Activated CD8-positive, alpha-beta memory T cell treated with anti-CD3 and anti-CD28 coated beads, Interleukin-2, amount 10 ng/mL, durations not matched to agents 7 days and 5 days (primary cell): ENCODE results near the gene TNFRSF25. TPM values are rescaled to one million over a fixed set of nuclear protein-coding genes. Genes with fewer than 3 reads are reported as not detected.

Experiments
- ATAC-seq: fragments of 150-1000 bp; cut with Tn5 transposase; one replicate; pipeline ENCODE4 v1.10.0; 2021; ENCODE audit warnings: moderate library complexity
- CTCF ChIA-PET: fragments of 350-600 bp; sonication (Branson Sonifier 250); formaldehyde crosslinking; loops from one replicate; lab custom pipeline; 2021; ENCODE audit warnings: antibody characterized with exemption; lab: Charles Lee
- DNase-seq: peaks from one replicate; pipeline ENCODE4 v3.0.0-alpha.2; 2020
- H3K27ac Mint-ChIP-seq: one replicate; pipeline ENCODE4 v1.8.0; 2021; ENCODE audit warnings: mild to moderate bottlenecking, mixed read lengths
- H3K27me3 Mint-ChIP-seq: one replicate; pipeline ENCODE4 v1.8.0; 2021; ENCODE audit warnings: mixed read lengths
- H3K36me3 Mint-ChIP-seq: one replicate; pipeline ENCODE4 v1.8.0; 2021; ENCODE audit warnings: mild to moderate bottlenecking, mixed read lengths
- H3K4me1 Mint-ChIP-seq: one replicate; pipeline ENCODE4 v1.8.0; 2021; ENCODE audit warnings: mixed read lengths
- H3K4me3 Mint-ChIP-seq: one replicate; pipeline ENCODE4 v1.8.0; 2021; ENCODE audit warnings: mild to moderate bottlenecking, moderate library complexity, mixed read lengths
- H3K9me3 Mint-ChIP-seq: one replicate; pipeline ENCODE4 v1.8.0; 2022; ENCODE audit warnings: low read depth, mixed read lengths
- total RNA-seq, 2 experiments: library from RNA; stranded (reverse); gene quantifications; one replicate each; pipeline ENCODE4 v1.2.3, GENCODE V29; 2021

The TNFRSF25 gene
- total RNA-seq, 2 experiments from 2014 or later = 54.3 to 71.6 TPM

GRCh38 chr1:6467744-6468688 is 2.0 kb upstream of the TNFRSF25 start:
- Mint-ChIP-seq H3K36me3 (peaks cover 5% of the 10 kb centered on the region), H3K27me3 (no peaks in the 10 kb centered on the region), H3K4me1 (peaks cover 12% of the 10 kb centered on the region), H3K27ac (no peak overlapping the region), H3K4me3 (no peak overlapping the region), H3K9me3 (no peaks in the 10 kb centered on the region)
- ATAC-seq (no peak), DNase-seq (no peak)
- CTCF ChIA-PET = interaction anchor here (0.7 to 2.2 kb wide), 10 partner anchors 8 to 220 kb away, joined by 3 to 9 read pairs (median 4); partner anchors contain the start of gene NOL9

GRCh38 chr1:6467224-6467623 is 1.3 kb upstream of the TNFRSF25 start:
- no peak for ATAC-seq
- no peaks in the 10 kb centered on the region for H3K9me3 Mint-ChIP-seq
- H3K4me3 Mint-ChIP-seq = no peak overlapping the region
- peaks cover 15% of the 10 kb centered on the region for H3K4me1 Mint-ChIP-seq
- no peaks in the 10 kb centered on the region for H3K27me3 Mint-ChIP-seq
- no peak for DNase-seq
- CTCF ChIA-PET = interaction anchor here (1.1 to 3.0 kb wide), 6 partner anchors 9 to 220 kb away, joined by 3 to 10 read pairs (median 6); partner anchors contain the start of gene NOL9
- peaks cover 12% of the 10 kb centered on the region for H3K36me3 Mint-ChIP-seq
- no peak overlapping the region for H3K27ac Mint-ChIP-seq

GRCh38 chr1:6466751-6467150 is 778 bp upstream of the TNFRSF25 start:
- Mint-ChIP-seq H3K4me3 (peak overlapping the region; percentile 79), H3K36me3 (peaks cover 15% of the 10 kb centered on the region), H3K9me3 (no peaks in the 10 kb centered on the region), H3K27ac (no peak overlapping the region), H3K4me1 (peaks cover 18% of the 10 kb centered on the region), H3K27me3 (no peaks in the 10 kb centered on the region)
- ATAC-seq = no peak
- no peak for DNase-seq
- CTCF ChIA-PET = interaction anchor here (0.8 to 3.0 kb wide), 9 partner anchors 10 to 219 kb away, joined by 3 to 10 read pairs (median 4); partner anchors contain the start of gene NOL9

GRCh38 chr1:6465461-6466005 is 440 bp downstream of the TNFRSF25 start:
- peak; percentile 58 for DNase-seq
- CTCF ChIA-PET = interaction anchor here (0.8 to 3.0 kb wide), 6 partner anchors 11 to 27 kb away, joined by 3 to 10 read pairs (median 9); no protein-coding TSS in a partner anchor
- peak overlapping the region; percentile 78 for H3K27ac Mint-ChIP-seq
- peaks cover 31% of the 10 kb centered on the region for H3K4me1 Mint-ChIP-seq
- H3K36me3 Mint-ChIP-seq = peaks cover 22% of the 10 kb centered on the region
- H3K9me3 Mint-ChIP-seq = no peaks in the 10 kb centered on the region
- ATAC-seq = peak; percentile 46
- H3K27me3 Mint-ChIP-seq = no peaks in the 10 kb centered on the region
- H3K4me3 Mint-ChIP-seq = peak overlapping the region; percentile 79

- H3K4me3 Mint-ChIP-seq = peak overlapping the region; percentile 79
- H3K27me3 Mint-ChIP-seq = no peaks in the 10 kb centered on the region
- no peaks in the 10 kb centered on the region for H3K9me3 Mint-ChIP-seq
- H3K27ac Mint-ChIP-seq = peak overlapping the region; percentile 78
- CTCF ChIA-PET = interaction anchor here (0.8 to 3.4 kb wide), 5 partner anchors 15 to 218 kb away, joined by 3 to 16 read pairs (median 4); no protein-coding TSS in a partner anchor
- H3K4me1 Mint-ChIP-seq = peaks cover 36% of the 10 kb centered on the region
- ATAC-seq (no peak), DNase-seq (no peak)
- H3K36me3 Mint-ChIP-seq = peaks cover 22% of the 10 kb centered on the region
Measured at GRCh38 chr1:6464915-6465314, 1.1 kb downstream of the TNFRSF25 start.

GRCh38 chr1:6464514-6464836 is 1.5 kb downstream of the TNFRSF25 start:
- peaks cover 22% of the 10 kb centered on the region for H3K36me3 Mint-ChIP-seq
- H3K4me3 Mint-ChIP-seq = peak overlapping the region; percentile 79
- no peaks in the 10 kb centered on the region for H3K9me3 Mint-ChIP-seq
- H3K27ac Mint-ChIP-seq = peak overlapping the region; percentile 78
- H3K4me1 Mint-ChIP-seq = peaks cover 40% of the 10 kb centered on the region
- ATAC-seq (no peak), DNase-seq (no peak)
- CTCF ChIA-PET = interaction anchor here (0.8 to 3.4 kb wide), 7 partner anchors 8 to 218 kb away, joined by 3 to 16 read pairs (median 4); no protein-coding TSS in a partner anchor
- H3K27me3 Mint-ChIP-seq = no peaks in the 10 kb centered on the region

- Mint-ChIP-seq H3K27me3 (no peaks in the 10 kb centered on the region), H3K4me3 (no peak overlapping the region), H3K27ac (peak overlapping the region; percentile 37), H3K4me1 (peaks cover 42% of the 10 kb centered on the region), H3K9me3 (no peaks in the 10 kb centered on the region), H3K36me3 (peaks cover 22% of the 10 kb centered on the region)
- ATAC-seq (no peak), DNase-seq (no peak)
- CTCF ChIA-PET = interaction anchor here (0.7 to 3.4 kb wide), 6 partner anchors 8 to 40 kb away, joined by 3 to 16 read pairs (median 6); no protein-coding TSS in a partner anchor
Measured at GRCh38 chr1:6463120-6463412, 2.9 kb downstream of the TNFRSF25 start.

GRCh38 chr1:6462412-6463119 is 3.4 kb downstream of the TNFRSF25 start:
- ATAC-seq (no peak), DNase-seq (no peak)
- Mint-ChIP-seq H3K4me1 (peaks cover 42% of the 10 kb centered on the region), H3K27me3 (no peaks in the 10 kb centered on the region), H3K27ac (no peak overlapping the region), H3K9me3 (no peaks in the 10 kb centered on the region), H3K4me3 (no peak overlapping the region), H3K36me3 (peaks cover 22% of the 10 kb centered on the region)
- CTCF ChIA-PET = interaction anchor here (1.5 to 3.4 kb wide), 5 partner anchors 9 to 39 kb away, joined by 5 to 16 read pairs (median 6); no protein-coding TSS in a partner anchor

- H3K36me3 Mint-ChIP-seq = peaks cover 22% of the 10 kb centered on the region
- no peak for ATAC-seq
Measured at GRCh38 chr1:6461538-6462411, 4.2 kb downstream of the TNFRSF25 start.

GRCh38 chr1:6461051-6461530 is 4.9 kb downstream of the TNFRSF25 start:
- Mint-ChIP-seq H3K27me3 (peaks cover 15% of the 10 kb centered on the region), H3K27ac (peak overlapping the region; percentile 81), H3K9me3 (no peaks in the 10 kb centered on the region), H3K4me3 (peak overlapping the region; percentile 63), H3K4me1 (peaks cover 42% of the 10 kb centered on the region), H3K36me3 (peaks cover 22% of the 10 kb centered on the region)
- CTCF ChIA-PET = interaction anchor here (1.2 to 3.0 kb wide), 9 partner anchors 11 to 215 kb away, joined by 3 to 18 read pairs (median 7); no protein-coding TSS in a partner anchor
- no peak for DNase-seq
- ATAC-seq = no peak

More at GRCh38 chr1:6461538-6462411, 4.2 kb downstream of the TNFRSF25 start:
- H3K27me3 Mint-ChIP-seq = peaks cover 8% of the 10 kb centered on the region
- CTCF ChIA-PET = interaction anchor here (1.5 to 3.4 kb wide), 4 partner anchors 10 to 28 kb away, joined by 5 to 16 read pairs (median 10); no protein-coding TSS in a partner anchor
- H3K4me1 Mint-ChIP-seq = peaks cover 42% of the 10 kb centered on the region
- no peak overlapping the region for H3K4me3 Mint-ChIP-seq
- no peaks in the 10 kb centered on the region for H3K9me3 Mint-ChIP-seq
- no peak overlapping the region for H3K27ac Mint-ChIP-seq
- DNase-seq = no peak

- H3K4me1 Mint-ChIP-seq = peaks cover 42% of the 10 kb centered on the region
Measured at GRCh38 chr1:6460301-6461050, 5.5 kb downstream of the TNFRSF25 start.

More at GRCh38 chr1:6460301-6461050, 5.5 kb downstream of the TNFRSF25 start:
- Mint-ChIP-seq H3K27me3 (peaks cover 19% of the 10 kb centered on the region), H3K9me3 (no peaks in the 10 kb centered on the region), H3K4me3 (peak overlapping the region; percentile 63), H3K36me3 (peaks cover 22% of the 10 kb centered on the region), H3K27ac (peak overlapping the region; percentile 81)
- CTCF ChIA-PET = interaction anchor here (0.8 to 3.0 kb wide), 17 partner anchors 8 to 214 kb away, joined by 3 to 18 read pairs (median 6); partner anchors contain the start of genes HES2 and PLEKHG5
- ATAC-seq = peak; percentile 86
- peak; percentile 86 for DNase-seq
